ENCODE results near the gene HOXB3.
"Not testable (repeated sequence)": the region's sequence is repeated elsewhere in the genome, so short reads cannot be mapped to it uniquely, and the experiment has no call there.

Gene HOXB3

GRCh38 chr17:48513097-48513496, 76.9 kb downstream of the HOXB3 start:
- DNase-seq (ENCODE audit: low spot score): no peak
- Histone ChIP-seq H3K4me3 (no peak overlapping the region), H3K27ac (no peak overlapping the region)
- no peak for TF ChIP-seq CTCF (IDR thresholded peaks at IDR 0.05)

GRCh38 chr17:48510761-48511604, 79.1 kb downstream of the HOXB3 start:
- TF ChIP-seq CTCF (IDR thresholded peaks at IDR 0.05): no peak
- no peak overlapping the region for H3K27ac ChIP-seq
- no peak for DNase-seq (ENCODE audit: low spot score)

GRCh38 chr17:48510381-48510760, 79.7 kb downstream of the HOXB3 start:
- TF ChIP-seq CTCF (IDR thresholded peaks at IDR 0.05): no peak
- Histone ChIP-seq H3K27ac (no peak overlapping the region), H3K4me3 (no peak overlapping the region)
- no peak for DNase-seq (ENCODE audit: low spot score)

More at GRCh38 chr17:48510761-48511604, 79.1 kb downstream of the HOXB3 start:
- H3K4me3 ChIP-seq: no peak overlapping the region

GRCh38 chr17:48509708-48510107, 80.3 kb downstream of the HOXB3 start:
- DNase-seq (ENCODE audit: low spot score); H3K27ac ChIP-seq; H3K4me3 ChIP-seq: not testable (repeated sequence)

- no peak overlapping the region for H3K27ac ChIP-seq
- no peak for TF ChIP-seq CTCF (IDR thresholded peaks at IDR 0.05)
- H3K4me3 ChIP-seq: no peak overlapping the region
- no peak for DNase-seq (ENCODE audit: low spot score)
These were observed 83.8 kb downstream of the HOXB3 start for GRCh38 chr17:48506246-48506645.

GRCh38 chr17:48505788-48506187, 84.3 kb downstream of the HOXB3 start:
- Histone ChIP-seq H3K27ac (no peak overlapping the region), H3K4me3 (no peak overlapping the region)
- DNase-seq (ENCODE audit: low spot score): no peak
- no peak for TF ChIP-seq CTCF (IDR thresholded peaks at IDR 0.05)

- Histone ChIP-seq H3K27ac (no peak overlapping the region), H3K4me3 (no peak overlapping the region)
- no peak for DNase-seq (ENCODE audit: low spot score)
- no peak for TF ChIP-seq CTCF (IDR thresholded peaks at IDR 0.05)
These were observed 85.1 kb downstream of the HOXB3 start for GRCh38 chr17:48504953-48505352.
